ENCODE results near the gene VTI1A. TPM values are rescaled to one million over a fixed set of nuclear protein-coding genes. Genes with fewer than 3 reads are reported as not detected.

VTI1A gene
- total RNA-seq, 2 donors from 2014 or later = 21.0 to 29.6 TPM

- H3K4me1 ChIP-seq = no peaks in the 10 kb centered on the region
These were observed 115.1 kb downstream of the VTI1A start for GRCh38 chr10:112562122-112562521.

GRCh38 chr10:112562809-112563663, 116.0 kb downstream of the VTI1A start:
- Histone ChIP-seq H3K4me1 (no peaks in the 10 kb centered on the region), H3K36me3 (no peaks in the 10 kb centered on the region), H3K4me3 (no peak overlapping the region), H3K27me3 (no peaks in the 10 kb centered on the region), H3K27ac (no peak overlapping the region), H3K9me3 (no peaks in the 10 kb centered on the region)
- TF ChIP-seq CTCF (IDR thresholded peaks at IDR 0.05) = no peak
- no peak for DNase-seq (ENCODE audit: low spot score)

More at GRCh38 chr10:112562122-112562521, 115.1 kb downstream of the VTI1A start:
- no peak for DNase-seq (ENCODE audit: low spot score)
- Histone ChIP-seq H3K4me3 (no peak overlapping the region), H3K9me3 (no peaks in the 10 kb centered on the region), H3K27ac (no peak overlapping the region), H3K27me3 (no peaks in the 10 kb centered on the region), H3K36me3 (no peaks in the 10 kb centered on the region)
- TF ChIP-seq CTCF (IDR thresholded peaks at IDR 0.05) = no peak

- no peak for DNase-seq (ENCODE audit: low spot score)
- H3K27me3 ChIP-seq = no peaks in the 10 kb centered on the region
- no peak overlapping the region for H3K4me3 ChIP-seq
- H3K4me1 ChIP-seq = no peaks in the 10 kb centered on the region
- no peaks in the 10 kb centered on the region for H3K36me3 ChIP-seq
- H3K27ac ChIP-seq = no peak overlapping the region
- no peak for TF ChIP-seq CTCF (IDR thresholded peaks at IDR 0.05)
- no peaks in the 10 kb centered on the region for H3K9me3 ChIP-seq
These were observed 117.3 kb downstream of the VTI1A start for GRCh38 chr10:112564337-112564736.

- Histone ChIP-seq H3K4me3 (no peak overlapping the region), H3K27ac (no peak overlapping the region), H3K4me1 (no peaks in the 10 kb centered on the region), H3K36me3 (no peaks in the 10 kb centered on the region), H3K9me3 (no peaks in the 10 kb centered on the region), H3K27me3 (no peaks in the 10 kb centered on the region)
- TF ChIP-seq CTCF (IDR thresholded peaks at IDR 0.05) = peak; percentile 45 to 71
- DNase-seq (ENCODE audit: low spot score) = no peak
These were observed 118.5 kb downstream of the VTI1A start for GRCh38 chr10:112565434-112566053.

- Histone ChIP-seq H3K4me3 (no peak overlapping the region), H3K9me3 (no peaks in the 10 kb centered on the region), H3K36me3 (no peaks in the 10 kb centered on the region), H3K4me1 (no peaks in the 10 kb centered on the region), H3K27ac (no peak overlapping the region), H3K27me3 (no peaks in the 10 kb centered on the region)
- TF ChIP-seq CTCF (IDR thresholded peaks at IDR 0.05) = no peak
- DNase-seq (ENCODE audit: low spot score) = no peak
These were observed 123.6 kb downstream of the VTI1A start for GRCh38 chr10:112570585-112570984.

Measured in right atrium auricular region (tissue), 2 donors.